SK-N-SH treated with all-trans-retinoic acid at 6 μM for 48 hours (cell line): ENCODE measurements around the gene LPIN1.

ENCODE experiments used
- OSR1 ChIP-seq: fragments of 250-450 bp; sonication (Bioruptor Pico); IDR thresholded peaks from 2 replicates; pipeline ENCODE4 v1.8.0; 2022; ENCODE audit warnings: moderate library complexity, mild to moderate bottlenecking, inconsistent platforms
- TSHZ2 ChIP-seq: fragments of 250-450 bp; sonication (Bioruptor Pico); IDR thresholded peaks from 2 replicates; pipeline ENCODE4 v1.5.0; 2020; ENCODE audit warnings: mild to moderate bottlenecking, moderate library complexity
- ZFP3 ChIP-seq: fragments of 250-450 bp; sonication (Bioruptor Pico); IDR thresholded peaks from 2 replicates; pipeline ENCODE4 v1.5.0; 2020; ENCODE audit warnings: mild to moderate bottlenecking, moderate library complexity
- ZFP30 ChIP-seq: fragments of 450-650 bp; formaldehyde crosslinking; IDR thresholded peaks from 2 replicates; pipeline ENCODE4 v1.5.0; 2022; ENCODE audit warnings: mild to moderate bottlenecking, moderate library complexity

DNA sequence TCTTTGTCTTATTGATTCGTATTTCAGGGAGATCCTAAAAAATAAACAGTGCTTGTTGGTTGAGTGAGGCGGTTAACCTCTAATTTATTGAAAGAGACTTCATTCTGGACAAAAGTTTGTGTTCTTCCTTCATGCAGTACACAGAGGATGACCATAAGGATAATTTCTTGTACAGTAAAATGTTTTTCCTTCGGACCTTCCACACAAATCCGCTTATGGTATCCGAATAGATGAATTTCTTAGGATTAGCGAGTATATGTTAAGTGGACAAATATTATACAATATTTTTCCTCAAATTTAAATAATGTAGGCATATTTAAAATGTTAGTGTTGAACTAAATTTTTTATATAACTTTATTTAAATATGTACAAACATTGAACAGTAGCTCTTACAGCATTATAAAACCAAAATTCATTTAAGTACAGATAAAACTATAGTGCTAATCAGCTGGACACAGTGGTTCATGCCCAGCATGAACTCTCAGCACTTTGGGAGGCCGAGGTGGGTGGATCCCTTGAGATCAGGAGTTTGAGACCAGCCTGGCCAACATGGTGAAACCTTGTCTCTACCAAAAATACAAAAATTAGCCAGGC lies 84.4 kb downstream of the LPIN1 start:
- TF ChIP-seq ZFP3: no peak
- TF ChIP-seq OSR1 (CRISPR knock-in tag): no peak
- no peak for TF ChIP-seq ZFP30 (CRISPR knock-in tag)
- no peak for TF ChIP-seq TSHZ2 (CRISPR knock-in tag)
